NCI-H69 (cell line): Measurements from ENCODE around the gene DCTPP1.
A peak's percentile ranks its signal among the peaks of the same experiment; 100 is the strongest.
"Not testable (repeated sequence)": the region's sequence is repeated elsewhere in the genome, so short reads cannot be mapped to it uniquely, and the experiment has no call there.

Experiments used
- DNase-seq: peaks from one replicate; lab custom pipeline; 2025; lab: John Stamatoyannopoulos, UW

DCTPP1 gene

DNA sequence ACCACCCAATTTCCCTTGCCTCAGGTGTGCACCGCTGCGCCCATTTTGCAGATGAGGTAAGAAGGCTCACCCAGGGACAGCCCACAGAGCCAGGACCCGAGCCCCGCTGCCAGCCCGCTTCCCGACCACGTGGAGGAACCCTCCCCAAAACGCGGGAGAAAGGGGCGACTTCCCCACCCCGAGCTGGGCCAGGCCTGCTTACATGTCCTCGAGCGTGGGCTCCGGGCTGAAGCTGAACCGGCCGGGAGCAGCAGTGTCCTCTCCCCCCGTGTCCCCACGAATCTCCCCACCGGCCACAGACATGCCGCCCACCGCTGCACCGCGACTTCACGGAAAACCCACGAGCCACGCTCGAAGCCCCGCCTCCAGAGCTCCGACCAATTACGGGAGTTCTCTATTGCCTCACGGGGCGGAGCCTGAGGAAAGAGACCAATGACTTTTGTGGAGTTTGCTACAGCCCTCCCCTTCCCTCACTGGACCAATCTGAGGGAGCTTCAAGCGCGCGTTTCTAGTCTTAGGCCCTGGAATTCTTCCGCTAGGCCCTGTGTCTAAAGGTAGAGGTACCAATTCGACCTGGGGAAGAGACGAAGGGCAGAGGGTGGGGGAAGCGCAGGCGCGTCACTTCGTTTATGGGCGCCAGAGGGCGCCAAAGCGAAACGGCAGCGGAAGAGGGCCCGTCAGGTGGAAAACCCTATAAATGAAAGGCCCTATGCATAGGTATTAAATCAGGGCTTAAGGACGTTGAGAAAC is at the start of gene DCTPP1:
Gene DCTPP1 (minus strand): TSS at position 353 of the 750 bp plus-strand sequence. CDS start 50 bp downstream, at position 303.
- peak; percentile 100 for DNase-seq

DNA sequence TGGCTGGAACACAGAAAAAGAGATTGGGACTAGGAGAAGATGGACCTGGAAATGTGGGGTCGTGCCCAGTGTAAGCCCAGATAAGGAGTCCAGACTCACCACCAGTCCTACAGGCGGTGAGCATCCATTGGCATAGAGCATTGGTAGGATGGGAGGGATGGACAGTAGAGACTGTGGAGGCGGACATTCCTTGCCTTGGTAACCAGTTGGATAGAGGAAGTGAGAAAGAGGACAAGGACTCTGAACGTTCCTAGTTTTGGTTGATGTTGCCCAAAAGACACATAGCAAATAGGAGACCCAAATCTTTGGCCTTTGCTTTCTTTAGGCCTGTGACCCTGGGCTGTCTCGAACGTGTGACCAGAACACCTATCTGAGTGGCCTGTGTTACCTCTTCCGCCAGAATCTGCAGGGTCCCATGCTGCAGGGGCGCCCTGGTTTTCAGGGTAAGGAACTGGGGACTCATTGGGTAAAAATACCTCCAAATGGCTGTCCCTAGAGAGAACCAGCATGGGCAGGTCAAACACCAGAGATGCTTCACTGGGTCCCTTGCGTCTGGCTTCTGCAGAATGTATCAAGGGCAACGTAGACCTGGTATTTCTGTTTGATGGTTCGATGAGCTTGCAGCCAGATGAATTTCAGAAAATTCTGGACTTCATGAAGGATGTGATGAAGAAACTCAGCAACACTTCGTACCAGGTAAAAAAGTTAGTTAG is 49.1 kb upstream of the DCTPP1 start:
- no peak for DNase-seq

DNA sequence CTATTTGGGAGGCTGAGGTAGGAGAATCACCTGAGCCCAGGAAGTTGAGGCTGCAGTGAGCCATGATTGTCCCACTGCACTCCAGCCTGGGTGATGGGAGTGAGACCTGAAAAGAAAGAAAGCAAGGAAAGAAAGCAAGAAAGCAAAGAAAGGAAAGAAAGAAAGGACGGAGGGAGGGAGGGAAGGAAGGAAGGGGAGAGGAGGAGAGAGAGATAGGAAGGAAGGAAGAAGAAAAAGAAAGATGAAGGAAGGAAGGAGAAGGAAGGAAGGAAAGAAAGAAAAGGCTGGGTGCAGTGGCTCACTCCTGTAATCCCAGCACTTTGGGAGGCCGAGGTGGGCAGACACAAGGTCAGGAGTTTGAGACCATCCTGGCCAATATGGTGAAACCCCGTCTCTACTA is 47.9 kb upstream of the DCTPP1 start:
- not testable (repeated sequence) for DNase-seq

DNA sequence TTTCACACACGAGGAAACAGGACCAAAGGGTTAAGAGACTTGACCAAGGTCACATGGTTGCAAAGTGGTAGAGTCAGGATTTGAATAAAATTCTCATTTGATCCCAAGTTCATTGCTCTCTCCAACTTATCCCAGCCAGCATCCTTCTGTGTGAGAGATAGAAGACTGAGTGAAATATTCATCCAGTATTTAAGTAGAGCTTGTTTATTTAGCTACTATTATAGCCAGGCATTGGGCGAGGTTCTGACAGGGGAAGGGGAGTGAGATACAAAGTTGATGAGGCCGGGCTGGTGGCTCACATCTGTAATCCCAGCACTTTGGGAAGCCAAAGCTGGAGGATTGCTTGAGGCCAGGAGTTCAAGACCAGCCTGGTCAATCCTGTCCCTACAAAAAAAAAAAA is 47.2 kb upstream of the DCTPP1 start:
- no peak for DNase-seq

DNA sequence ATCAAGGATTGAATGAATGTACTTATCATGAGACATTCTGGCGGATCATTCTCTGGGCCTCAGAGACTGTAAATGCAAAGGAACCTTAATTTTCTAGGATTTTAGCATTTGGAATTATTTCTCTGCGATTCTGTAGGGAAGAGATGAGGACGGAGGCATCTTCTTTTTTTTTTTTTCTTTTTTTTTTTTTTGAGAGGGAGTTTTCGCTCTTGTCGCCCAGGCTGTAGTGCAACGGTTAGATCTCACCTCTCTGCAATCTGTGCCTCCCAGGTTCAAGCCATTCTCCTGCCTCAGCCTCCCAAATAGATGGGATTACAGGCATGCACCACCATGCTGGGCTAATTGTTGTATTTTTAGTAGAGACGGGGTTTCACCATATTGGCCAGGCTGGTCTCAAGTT is 44.9 kb upstream of the DCTPP1 start:
- DNase-seq = no peak

DNA sequence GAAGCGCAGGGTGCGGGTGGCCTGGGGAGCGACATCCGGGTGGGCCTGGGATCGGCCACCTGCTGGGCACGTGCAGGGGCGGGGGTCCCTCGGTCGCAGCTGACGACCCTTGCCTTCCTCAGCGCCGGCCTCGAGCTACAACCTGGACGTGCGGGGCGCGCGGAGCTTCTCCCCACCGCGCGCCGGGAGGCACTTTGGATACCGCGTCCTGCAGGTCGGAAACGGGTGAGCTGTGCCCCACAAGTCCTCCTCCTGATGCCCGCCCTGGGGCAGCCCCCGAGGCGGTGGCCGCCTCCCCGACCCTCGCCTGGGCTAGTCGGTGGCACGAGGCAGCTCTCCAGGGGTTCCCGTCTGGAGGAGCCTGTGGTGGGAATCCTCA is 44.2 kb upstream of the DCTPP1 start:
- DNase-seq = no peak

DNA sequence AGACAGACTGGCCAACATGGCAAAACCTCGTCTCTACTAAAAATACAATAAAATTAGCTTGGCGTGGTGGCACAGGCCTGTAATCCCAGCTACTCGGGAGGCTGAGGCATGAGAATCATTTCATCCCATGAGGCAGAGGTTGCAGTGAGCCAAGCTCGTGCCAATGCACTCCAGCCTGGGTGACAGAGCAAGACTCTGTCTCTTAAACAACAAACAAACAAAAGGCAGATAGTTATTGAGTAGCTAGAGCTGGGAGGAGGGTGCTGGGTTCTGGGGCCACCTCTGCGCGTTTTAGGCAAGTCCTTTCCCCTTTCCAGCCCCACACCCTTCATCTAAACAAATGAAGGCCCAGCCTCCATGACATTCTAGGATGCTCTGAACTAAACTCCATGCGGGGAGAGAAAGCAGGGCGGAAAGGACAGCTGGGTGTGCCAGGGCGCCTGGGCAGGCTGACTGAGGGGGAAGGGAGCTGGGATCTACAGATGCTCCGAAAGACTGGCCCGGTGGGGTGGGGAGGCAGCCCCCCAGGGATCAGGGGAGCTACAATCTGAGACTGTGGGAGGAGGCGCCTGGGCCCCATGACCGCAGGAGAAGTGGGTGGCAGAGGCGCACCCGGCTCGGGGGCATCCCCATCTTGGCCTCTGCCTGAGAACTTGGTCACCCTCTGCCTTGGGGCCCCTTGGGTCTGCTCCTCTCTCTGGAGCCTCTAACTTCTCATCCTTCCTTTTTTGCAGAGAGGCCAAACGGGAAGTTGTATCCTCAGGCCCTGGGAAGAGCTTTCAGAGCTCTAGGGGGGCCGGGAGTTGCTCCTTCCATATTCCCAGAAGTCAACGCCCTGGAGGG is 43.6 kb upstream of the DCTPP1 start:
- no peak for DNase-seq

DNA sequence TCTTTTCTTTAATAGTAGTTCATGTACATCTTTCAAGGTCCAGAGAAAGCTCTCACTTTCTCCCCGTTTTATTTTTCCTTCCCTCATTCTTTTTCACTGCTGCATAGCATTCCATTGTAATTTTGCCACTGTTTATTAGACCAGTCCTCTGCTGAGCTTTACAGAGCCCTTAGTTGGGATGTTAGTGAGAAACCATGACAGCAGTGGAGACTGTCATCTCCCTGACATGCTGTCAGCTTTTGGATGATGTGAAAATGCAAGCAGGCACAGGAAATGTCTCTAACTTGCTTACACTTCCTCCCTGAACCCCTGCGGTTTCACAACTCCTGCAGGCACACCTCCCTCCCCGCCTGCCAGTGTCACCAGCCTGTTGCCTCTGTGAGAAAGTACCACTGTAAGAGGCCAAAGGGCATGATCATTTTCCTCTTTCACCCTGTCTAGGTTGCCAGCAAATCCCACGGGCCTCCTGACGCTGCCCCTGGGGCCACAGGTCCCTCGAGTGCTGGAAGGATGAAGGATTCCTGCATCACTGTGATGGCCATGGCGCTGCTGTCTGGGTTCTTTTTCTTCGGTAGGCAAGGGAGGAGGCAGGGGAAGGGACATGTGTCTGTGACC is 42.6 kb upstream of the DCTPP1 start, which contains the start of gene ITGAL:
Gene ITGAL (plus strand): TSS at position 415 of the 615 bp plus-strand sequence. CDS start 96 bp downstream, at position 511.
- DNase-seq = no peak

DNA sequence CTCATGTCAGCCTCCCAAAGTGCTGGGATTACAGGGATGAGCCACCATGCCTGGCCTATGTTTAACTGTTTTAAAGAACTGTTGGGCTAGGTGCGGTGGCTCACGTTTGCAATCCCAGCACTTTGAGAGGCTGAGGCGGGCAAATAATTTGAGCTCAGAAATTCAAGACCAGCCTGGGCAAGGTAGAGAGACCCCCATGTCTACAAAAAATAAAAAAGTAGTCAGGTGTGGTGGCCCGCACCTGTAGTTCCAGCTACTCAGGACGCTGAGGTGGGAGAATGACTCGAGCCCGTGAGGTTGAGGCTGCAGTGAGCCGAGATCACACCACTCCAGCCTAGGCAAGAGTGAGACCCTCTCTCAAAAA is 40.8 kb upstream of the DCTPP1 start:
- no peak for DNase-seq

DNA sequence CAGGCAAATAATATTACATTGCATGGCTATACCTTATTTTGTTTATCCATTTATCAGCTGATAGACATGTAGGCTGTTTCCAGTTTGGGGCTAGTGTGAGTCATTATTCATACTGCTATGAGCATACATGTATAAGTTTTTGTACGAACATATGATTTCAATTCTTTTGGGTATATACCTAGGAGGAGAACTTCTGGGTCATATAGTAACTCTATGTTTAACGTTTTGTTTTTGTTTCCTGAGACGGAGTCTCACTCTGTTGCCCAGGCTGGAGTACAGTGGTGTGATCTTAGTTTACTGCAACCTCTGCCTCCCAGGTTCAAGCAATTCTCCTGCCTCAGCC is 40.3 kb upstream of the DCTPP1 start:
- no peak for DNase-seq

DNA sequence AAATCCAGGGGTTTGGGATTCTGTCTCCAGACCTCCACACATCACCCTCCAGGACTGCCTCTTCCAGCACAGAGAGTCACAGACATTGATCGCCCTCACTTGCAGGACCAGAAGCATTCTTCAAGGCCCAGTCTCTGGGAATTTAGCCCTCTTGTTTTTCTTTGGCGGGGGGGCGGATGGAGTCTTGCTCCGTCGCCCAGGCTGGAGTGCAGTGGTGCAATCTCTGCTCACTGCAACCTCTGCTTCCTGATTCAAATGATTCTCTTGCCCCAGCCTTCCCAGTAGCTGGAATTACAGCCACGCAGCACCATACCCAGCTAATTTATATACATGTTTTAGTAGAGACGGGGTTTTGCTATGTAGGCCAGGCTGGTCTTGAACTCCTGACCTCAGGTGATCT is 34.2 kb upstream of the DCTPP1 start:
- DNase-seq = no peak

DNA sequence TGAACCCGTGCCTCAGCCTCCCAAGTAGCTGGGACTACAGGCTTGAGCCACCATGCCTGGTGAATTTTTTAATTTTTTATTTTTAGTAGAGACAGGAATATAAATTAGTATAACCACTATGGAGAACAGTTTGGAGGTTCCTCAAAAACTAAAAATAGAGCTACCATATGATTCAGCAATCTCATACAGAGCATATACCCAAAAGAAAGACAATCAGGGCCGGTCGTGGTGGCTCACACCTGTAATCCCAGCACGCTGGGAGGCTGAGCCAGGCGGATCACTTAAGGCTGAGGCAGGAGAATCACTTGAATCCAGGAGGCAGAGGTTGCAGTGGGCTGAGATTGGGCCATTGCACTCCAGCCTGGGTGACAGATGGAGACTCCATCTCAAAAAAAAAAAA is 31.6 kb upstream of the DCTPP1 start:
- not testable (repeated sequence) for DNase-seq

DNA sequence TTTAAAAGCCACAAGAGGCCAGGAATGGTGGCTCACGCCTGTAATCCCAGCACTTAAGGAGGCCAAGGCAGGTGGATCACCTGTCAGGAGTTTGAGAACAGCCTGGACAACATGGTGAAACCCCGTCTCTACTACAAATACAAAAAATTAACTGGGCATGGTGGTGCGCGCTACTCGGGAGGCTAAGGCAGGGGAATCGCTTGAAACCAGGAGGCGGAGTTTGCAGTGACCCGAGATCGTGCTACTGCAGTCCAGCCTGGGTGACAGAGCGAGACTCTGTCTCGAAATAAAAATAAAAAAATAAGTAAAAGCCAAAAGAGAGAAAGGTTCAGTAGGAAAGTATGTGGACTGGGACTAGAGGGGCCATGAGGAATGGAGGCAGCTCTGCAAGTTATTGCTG is 29.6 kb upstream of the DCTPP1 start:
- no peak for DNase-seq

DNA sequence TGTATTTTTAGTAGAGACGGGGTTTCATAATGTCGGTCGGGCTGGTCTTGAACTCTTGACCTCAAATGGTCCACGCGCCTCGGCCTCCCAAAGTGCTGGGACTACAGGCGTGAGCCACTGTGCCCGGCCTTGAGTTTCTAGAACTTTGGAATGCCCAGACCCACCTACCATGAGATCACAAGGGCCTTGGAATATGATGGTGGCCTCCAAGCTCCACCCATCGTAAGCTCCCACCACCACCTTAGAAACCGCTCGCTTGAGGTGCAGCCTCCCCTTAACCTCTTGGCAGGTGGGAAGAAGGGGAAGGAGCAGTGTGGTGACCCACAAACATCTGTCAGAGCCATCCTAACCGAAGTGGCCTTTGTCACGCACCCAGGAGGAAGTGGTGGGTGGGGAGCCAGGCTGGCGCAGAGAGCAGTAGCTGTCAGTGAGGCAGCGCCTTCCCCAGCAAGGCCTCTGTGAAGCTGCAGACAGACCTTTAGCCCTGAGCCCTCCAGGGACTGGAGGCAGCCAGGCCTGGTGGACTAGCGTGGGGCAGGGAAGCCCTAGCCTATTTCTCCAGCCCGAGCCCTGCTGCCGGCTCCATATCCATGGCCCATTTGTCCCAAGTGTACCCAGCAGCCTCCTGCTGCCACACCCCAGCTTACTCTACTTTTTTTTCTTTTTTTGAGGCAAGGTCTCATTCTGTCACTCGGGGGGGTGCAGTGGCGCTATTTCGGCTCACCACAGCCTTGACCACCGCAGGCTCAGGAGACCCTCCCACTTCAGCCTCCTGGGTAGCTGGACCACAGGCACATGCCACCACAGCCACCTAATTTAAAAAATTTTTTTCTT is 28.9 kb upstream of the DCTPP1 start:
- no peak for DNase-seq

DNA sequence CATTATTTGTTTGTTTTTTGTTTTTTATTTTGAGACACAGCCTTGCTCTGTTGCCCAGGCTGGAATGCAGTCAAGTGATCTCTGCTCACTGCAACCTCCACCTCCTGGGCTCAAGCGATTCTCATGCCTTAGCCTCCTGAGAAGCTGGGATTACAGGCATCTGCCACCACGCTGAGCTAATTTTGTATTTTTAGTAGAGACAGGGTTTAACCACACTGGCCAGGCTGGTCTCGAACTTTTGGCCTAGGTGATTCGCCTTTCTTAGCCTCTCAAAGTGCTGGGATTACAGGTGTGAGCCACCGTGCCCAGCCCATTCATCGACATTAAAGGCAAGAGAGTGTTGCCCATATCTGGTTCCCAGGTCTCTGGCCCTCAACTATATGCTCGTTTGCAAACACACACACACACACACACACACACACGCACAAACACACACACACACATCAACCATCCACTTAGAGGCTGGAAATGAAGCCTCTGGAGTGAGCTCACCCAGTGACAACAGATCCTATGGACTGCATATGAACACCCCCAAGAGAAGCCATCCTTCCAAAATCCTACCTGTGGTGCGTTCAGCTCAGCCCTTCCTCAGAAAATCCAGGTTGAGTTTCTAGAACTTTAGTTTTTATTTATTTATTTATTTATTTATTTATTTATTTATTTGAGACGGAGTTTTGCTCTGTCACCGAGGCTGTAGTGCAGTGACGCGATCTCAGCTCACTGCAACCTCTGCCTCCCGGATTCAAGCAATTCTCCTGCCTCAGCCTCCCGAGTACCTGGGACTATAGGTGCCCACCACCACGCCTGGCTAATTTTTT is 28.1 kb upstream of the DCTPP1 start:
- no peak for DNase-seq

DNA sequence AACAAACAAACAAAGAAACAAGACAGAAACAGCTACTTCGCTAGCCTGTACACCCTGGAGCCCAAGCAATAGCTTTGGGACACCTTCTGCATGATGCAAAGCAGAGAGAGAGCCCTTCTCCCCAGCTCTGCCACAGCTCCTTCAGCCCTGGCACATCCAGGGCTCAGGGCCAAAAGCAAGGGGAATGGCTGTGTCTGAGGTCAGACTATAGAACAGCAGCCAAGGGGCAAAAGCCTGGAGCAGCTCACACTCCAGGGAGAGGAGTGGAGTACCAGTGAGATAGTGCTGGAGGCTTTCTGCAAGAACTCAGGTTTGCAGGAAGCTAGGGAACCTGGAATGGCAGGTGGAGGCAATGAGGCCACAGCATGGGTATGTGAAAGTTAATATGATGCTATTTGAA is 27.4 kb upstream of the DCTPP1 start:
- no peak for DNase-seq

DNA sequence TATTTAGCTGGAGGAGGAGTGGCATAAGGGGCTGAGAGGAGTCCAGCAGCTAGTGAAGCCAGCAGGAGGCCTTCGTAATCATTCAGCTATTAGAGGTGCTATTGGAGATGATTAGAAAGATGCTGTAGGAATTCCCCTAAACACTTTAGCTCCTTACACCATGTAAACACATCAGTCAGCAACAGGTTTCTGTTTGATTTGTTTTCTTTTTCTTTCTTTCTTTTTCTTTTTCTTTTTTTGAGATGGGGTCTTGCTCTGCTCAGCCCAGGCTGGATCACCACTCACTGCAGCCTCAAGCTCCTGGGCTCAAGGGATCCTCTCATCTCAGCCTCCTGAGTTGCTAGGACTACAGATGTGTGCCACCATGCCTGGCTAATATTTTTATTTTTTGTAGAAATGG is 26.5 kb upstream of the DCTPP1 start:
- DNase-seq = no peak

DNA sequence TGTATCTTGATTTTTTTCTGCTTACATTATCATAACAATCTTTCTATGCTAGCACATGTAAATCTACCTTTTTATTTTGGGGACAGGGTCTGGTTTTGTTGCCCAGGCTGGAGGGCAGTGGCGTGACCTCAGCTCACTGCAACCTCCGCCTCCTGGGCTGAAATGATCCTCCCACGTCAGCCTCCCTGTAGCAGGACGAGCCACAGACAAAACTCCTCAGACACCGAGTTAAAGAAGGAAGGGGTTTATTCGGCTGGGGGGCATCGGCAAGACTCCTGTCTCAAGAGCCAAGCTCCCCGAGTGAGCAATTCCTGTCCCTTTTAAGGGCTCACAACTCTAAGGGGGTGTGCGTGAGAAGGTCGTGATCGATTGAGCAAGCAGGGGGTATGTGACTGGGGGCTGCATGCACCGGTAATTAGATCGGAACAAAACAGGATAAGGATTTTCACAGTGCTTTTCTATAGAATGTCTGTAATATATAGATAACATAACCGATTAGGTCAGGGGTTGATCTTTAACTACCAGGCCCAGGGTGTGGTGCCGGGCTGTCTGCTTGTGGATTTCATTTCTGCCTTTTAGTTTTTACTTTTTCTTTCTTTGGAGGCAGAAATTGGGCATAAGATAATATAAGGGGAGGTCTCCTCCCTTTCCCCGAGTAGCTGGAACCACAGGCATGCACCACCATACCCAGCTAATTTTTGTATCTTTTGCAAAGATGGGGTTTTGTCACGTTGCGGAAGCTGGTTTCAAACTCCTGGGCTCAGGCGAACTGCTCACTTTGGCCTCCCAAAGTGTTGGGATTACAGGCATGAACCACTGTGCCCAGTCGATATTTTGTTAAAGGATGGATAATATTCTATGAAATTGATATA is 23.1 kb upstream of the DCTPP1 start:
- DNase-seq = not testable (repeated sequence)

DNA sequence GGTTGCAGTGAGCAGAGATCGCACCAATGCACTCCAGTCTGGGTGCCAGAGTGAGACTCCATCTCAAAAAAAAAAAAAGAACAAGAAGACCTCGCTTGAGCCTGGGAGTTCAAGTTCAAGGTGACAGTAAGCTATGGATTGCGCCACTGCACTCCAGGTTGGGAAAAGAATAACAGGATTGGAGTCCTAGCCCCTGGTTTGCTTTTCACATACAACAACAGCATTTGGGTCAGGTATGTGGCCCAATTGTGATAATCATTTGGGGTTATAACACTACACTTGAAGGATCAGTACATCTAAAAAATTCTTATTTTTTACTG is 19.2 kb upstream of the DCTPP1 start:
- DNase-seq = no peak
